Thoracic aorta (tissue), 2 donors: Measurements from ENCODE around the gene ALDH3B2. TPM values are rescaled to one million over a fixed set of nuclear protein-coding genes. Genes with fewer than 3 reads are reported as not detected.
"Not testable (repeated sequence)": the region's sequence is repeated elsewhere in the genome, so short reads cannot be mapped to it uniquely, and the experiment has no call there.

Experiments used
- ATAC-seq: fragments of 150-250 bp; one replicate; pipeline ENCODE4 v1.8.0; 2017; ENCODE audit warnings: low read depth; ENCODE audit not compliant: insufficient number of reproducible peaks, low FRiP score
- DNase-seq: peaks from one replicate; pipeline ENCODE4 v3.0.0-alpha.2; 2020; ENCODE audit warnings: low spot score
- H3K27ac ChIP-seq, 2 donors: fragments of 200-600 bp; sonication (generic); 1 replicate in 1 of 2; 2 replicates in 1 of 2; pipeline ENCODE4 v1.5.1; 2016; ENCODE audit warnings: mild to moderate bottlenecking in 2 of 2, moderate library complexity in 2 of 2
- H3K27me3 ChIP-seq: fragments of 200-600 bp; sonication (generic); replicated peaks from 2 replicates; pipeline ENCODE4 v1.6.0; 2016; ENCODE audit warnings: mild to moderate bottlenecking; ENCODE audit not compliant: insufficient read depth
- H3K36me3 ChIP-seq: fragments of 200-600 bp; sonication (generic); one replicate; pipeline ENCODE4 v1.5.1; 2016
- H3K4me1 ChIP-seq, 2 donors: fragments of 200-600 bp; sonication (generic); 1 replicate in 1 of 2; 2 replicates in 1 of 2; pipeline versions ENCODE4 v1.5.1 to v1.6.0; 2016; ENCODE audit warnings: low read depth in 2 of 2, mild to moderate bottlenecking in 1 of 2; ENCODE audit not compliant: control insufficient read depth in 1 of 2
- H3K4me3 ChIP-seq: fragments of 200-600 bp; sonication (generic); 2 replicates; pipeline ENCODE4 v1.5.1; 2016; ENCODE audit warnings: mild to moderate bottlenecking
- H3K9me3 ChIP-seq: fragments of 200-600 bp; sonication (generic); 2 replicates; pipeline ENCODE4 v1.5.1; 2016
- CTCF ChIP-seq: fragments of 200-600 bp; sonication (generic); IDR thresholded peaks from one replicate; pipeline ENCODE4 v1.5.1; 2019; ENCODE audit warnings: antibody characterized with exemption
- total RNA-seq, 2 donors: library from RNA; depleted of rRNA; stranded (reverse); fragments of >200 nt; gene quantifications; one replicate each; pipeline versions ENCODE4 v1.1.0 to v1.2.3, GENCODE V29; 2016

Gene ALDH3B2
- total RNA-seq, 2 donors from 2014 or later: not detected

GRCh38 chr11:67691149-67691548, 16.7 kb upstream of the ALDH3B2 start:
- Histone ChIP-seq H3K36me3 (no peaks in the 10 kb centered on the region), H3K4me3 (no peak overlapping the region), H3K27me3 (no peaks in the 10 kb centered on the region), H3K4me1 (no peaks in the 10 kb centered on the region), H3K9me3 (no peaks in the 10 kb centered on the region), H3K27ac (no peak overlapping the region)
- TF ChIP-seq CTCF: no peak
- DNase-seq (no peak), ATAC-seq (no peak)

- DNase-seq (no peak), ATAC-seq (no peak)
- H3K4me1 ChIP-seq: no peaks in the 10 kb centered on the region
- H3K27me3 ChIP-seq: no peaks in the 10 kb centered on the region
- no peaks in the 10 kb centered on the region for H3K36me3 ChIP-seq
- H3K27ac ChIP-seq: no peak overlapping the region
- H3K9me3 ChIP-seq: no peaks in the 10 kb centered on the region
- no peak for TF ChIP-seq CTCF
- no peak overlapping the region for H3K4me3 ChIP-seq
Observed at GRCh38 chr11:67689178-67689577, 14.8 kb upstream of the ALDH3B2 start.

- Histone ChIP-seq H3K4me3 (no peak overlapping the region), H3K4me1 (no peaks in the 10 kb centered on the region), H3K9me3 (no peaks in the 10 kb centered on the region), H3K36me3 (no peaks in the 10 kb centered on the region), H3K27ac (no peak overlapping the region), H3K27me3 (no peaks in the 10 kb centered on the region)
- no peak for TF ChIP-seq CTCF
- DNase-seq: no peak
- ATAC-seq: no peak
Observed at GRCh38 chr11:67687986-67688385, 13.6 kb upstream of the ALDH3B2 start.

GRCh38 chr11:67685641-67686332, 11.4 kb upstream of the ALDH3B2 start:
- not testable (repeated sequence) for DNase-seq, ATAC-seq, H3K27ac ChIP-seq

GRCh38 chr11:67682126-67683034, 8.0 kb upstream of the ALDH3B2 start:
- not testable (repeated sequence) for H3K27ac ChIP-seq, DNase-seq, ATAC-seq, H3K9me3 ChIP-seq, H3K36me3 ChIP-seq, H3K4me3 ChIP-seq, H3K27me3 ChIP-seq, H3K4me1 ChIP-seq

More at GRCh38 chr11:67685641-67686332, 11.4 kb upstream of the ALDH3B2 start:
- not testable (repeated sequence) for H3K27me3 ChIP-seq, H3K36me3 ChIP-seq, H3K9me3 ChIP-seq, H3K4me1 ChIP-seq, H3K4me3 ChIP-seq
